Measurements from ENCODE around the gene CYP1A2. TPM values are rescaled to one million over a fixed set of nuclear protein-coding genes. Genes with fewer than 3 reads are reported as not detected.

The CYP1A2 gene
- total RNA-seq, 2 experiments from 2014 or later: not detected

DNA sequence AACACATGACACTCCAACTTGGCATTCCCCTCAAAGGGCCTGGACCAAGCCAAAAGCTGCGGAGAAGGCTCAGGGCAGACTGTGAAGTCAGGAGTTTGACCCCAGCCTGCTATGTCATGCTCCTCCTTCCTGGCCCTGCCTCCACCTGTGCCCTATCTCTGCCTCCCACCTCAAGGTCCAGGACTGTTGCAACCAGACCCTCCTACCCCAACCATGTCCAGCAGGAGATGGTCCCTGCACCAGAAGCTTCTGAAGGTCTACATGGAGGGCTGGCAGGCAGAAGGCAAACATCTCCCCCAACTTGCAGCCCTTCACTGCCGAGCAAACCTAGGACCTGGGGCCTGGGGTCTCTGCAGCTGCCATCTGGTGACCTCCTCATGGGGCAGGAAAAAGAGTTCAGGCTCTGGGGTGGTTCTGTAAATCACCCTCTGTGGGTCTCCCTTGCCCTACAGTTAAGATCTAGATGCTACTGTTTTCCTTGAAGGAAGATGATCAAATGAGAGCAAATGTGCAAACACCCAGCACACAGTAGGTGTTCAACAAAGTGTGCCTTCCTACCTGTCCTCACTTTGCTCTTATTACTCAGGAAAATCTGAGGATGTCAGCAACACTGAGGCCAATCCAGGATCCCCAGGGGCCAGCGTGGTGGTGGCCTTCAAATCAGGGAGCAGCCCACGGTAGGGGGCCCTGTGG is 21.7 kb downstream of the CYP1A2 start:
- TF ChIP-seq, protein P1, sequence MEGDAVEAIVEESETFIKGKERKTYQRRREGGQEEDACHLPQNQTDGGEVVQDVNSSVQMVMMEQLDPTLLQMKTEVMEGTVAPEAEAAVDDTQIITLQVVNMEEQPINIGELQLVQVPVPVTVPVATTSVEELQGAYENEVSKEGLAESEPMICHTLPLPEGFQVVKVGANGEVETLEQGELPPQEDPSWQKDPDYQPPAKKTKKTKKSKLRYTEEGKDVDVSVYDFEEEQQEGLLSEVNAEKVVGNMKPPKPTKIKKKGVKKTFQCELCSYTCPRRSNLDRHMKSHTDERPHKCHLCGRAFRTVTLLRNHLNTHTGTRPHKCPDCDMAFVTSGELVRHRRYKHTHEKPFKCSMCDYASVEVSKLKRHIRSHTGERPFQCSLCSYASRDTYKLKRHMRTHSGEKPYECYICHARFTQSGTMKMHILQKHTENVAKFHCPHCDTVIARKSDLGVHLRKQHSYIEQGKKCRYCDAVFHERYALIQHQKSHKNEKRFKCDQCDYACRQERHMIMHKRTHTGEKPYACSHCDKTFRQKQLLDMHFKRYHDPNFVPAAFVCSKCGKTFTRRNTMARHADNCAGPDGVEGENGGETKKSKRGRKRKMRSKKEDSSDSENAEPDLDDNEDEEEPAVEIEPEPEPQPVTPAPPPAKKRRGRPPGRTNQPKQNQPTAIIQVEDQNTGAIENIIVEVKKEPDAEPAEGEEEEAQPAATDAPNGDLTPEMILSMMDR (IDR thresholded peaks at IDR 0.05): no peak
- POLR2A ChIA-PET: interaction anchor here (0.7 to 21.2 kb wide), 10 partner anchors 10 to 398 kb away, joined by 4 to 410 read pairs (median 8); partner anchors contain the start of gene CSK
- CTCF ChIA-PET: interaction anchor here (0.5 to 30.3 kb wide), 55 partner anchors 8 to 401 kb away, joined by 3 to 1327 read pairs (median 5); partner anchors contain the start of genes CLK3, CSK, CYP1A1 and CYP1A2
- H3K4me1 Mint-ChIP-seq (ENCODE audit: low read depth): peaks cover 34% of the 10 kb centered on the region
- no peaks in the 10 kb centered on the region for H3K9me3 Mint-ChIP-seq
- DNase-seq (no peak), ATAC-seq (no peak)
- intact Hi-C loops (cut with micrococcal nuclease): loop anchor here (2.0 kb wide), 1 partner anchor 30 kb away; no protein-coding TSS in a partner anchor
- no peak overlapping the region for H3K4me3 Mint-ChIP-seq
- H3K27ac Mint-ChIP-seq: no peak overlapping the region
- H3K27me3 Mint-ChIP-seq: no peaks in the 10 kb centered on the region
- H3K36me3 Mint-ChIP-seq (ENCODE audit: low read depth): no peaks in the 10 kb centered on the region

DNA sequence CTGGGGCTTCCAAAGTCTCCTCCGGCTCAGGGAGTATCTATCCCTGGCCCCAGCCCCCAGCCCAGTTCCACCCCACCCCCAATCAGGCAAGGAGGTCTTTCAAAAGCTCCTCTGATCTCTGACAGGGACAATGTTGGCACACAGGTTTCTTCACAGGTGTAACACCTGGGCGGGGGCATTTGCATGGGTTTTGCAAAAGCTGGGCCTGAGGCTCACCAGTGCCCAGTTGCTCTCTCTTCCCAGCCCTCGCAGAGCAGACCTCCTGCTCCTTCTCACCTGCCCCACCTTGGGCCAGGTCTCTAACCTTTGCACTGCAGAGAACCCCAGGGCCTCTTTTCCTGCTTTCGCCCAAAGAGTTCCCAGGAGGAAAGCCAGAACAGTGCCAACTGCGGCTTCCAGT is 24.7 kb downstream of the CYP1A2 start:
- TF ChIP-seq, protein P1 (IDR thresholded peaks at IDR 0.05): no peak
- H3K27me3 Mint-ChIP-seq: no peaks in the 10 kb centered on the region
- no peaks in the 10 kb centered on the region for H3K9me3 Mint-ChIP-seq
- H3K4me1 Mint-ChIP-seq (ENCODE audit: low read depth): peaks cover 63% of the 10 kb centered on the region
- H3K4me3 Mint-ChIP-seq: no peak overlapping the region
- intact Hi-C loops (cut with micrococcal nuclease): no loop called here
- no peak overlapping the region for H3K27ac Mint-ChIP-seq
- DNase-seq (no peak), ATAC-seq (no peak)
- ChIA-PET CTCF (interaction anchor here (1.3 to 30.3 kb wide), 10 partner anchors 11 to 181 kb away, joined by 3 to 1327 read pairs (median 58); partner anchors contain the start of genes CSK and ULK3), POLR2A (interaction anchor here (1.0 to 21.2 kb wide), 3 partner anchors 17 to 32 kb away, joined by 3 to 410 read pairs (median 31); no protein-coding TSS in a partner anchor)
- no peaks in the 10 kb centered on the region for H3K36me3 Mint-ChIP-seq (ENCODE audit: low read depth)

DNA sequence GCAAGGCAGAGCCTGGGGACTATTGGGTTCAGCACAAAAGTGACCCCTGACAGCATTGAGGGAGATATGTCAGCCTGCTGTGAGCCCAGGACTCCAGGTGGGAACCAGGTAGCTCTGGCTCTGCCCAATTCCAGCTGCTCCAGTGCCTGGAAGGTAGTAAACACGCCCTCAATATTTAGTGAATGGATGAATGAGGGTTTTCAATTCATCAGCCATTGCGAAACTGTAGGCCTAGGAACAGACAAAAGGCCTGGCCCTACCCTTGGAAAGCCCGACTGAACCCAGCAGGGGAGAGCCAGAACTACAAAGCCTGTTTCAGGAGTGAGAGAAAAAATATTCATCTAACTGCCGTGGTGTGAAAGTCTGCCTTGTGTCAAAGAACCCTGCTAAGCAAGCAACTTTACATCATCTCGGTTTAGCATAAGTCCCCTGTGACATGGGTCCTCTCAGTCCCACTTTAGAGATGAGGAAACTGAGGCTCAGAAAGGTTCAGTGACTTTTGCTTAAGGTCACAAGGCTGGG is 25.1 kb downstream of the CYP1A2 start:
- POLR2A ChIA-PET: interaction anchor here (5.9 to 21.2 kb wide), 2 partner anchors 17 to 27 kb away, joined by 31 to 410 read pairs; no protein-coding TSS in a partner anchor
- ATAC-seq (no peak), DNase-seq (no peak)
- Mint-ChIP-seq H3K9me3 (no peaks in the 10 kb centered on the region), H3K27ac (peak overlapping the region; percentile 38), H3K36me3 (ENCODE audit: low read depth) (peaks cover 3% of the 10 kb centered on the region), H3K27me3 (no peaks in the 10 kb centered on the region), H3K4me1 (ENCODE audit: low read depth) (peaks cover 64% of the 10 kb centered on the region), H3K4me3 (no peak overlapping the region)
- TF ChIP-seq, protein P1 (IDR thresholded peaks at IDR 0.05): no peak
- intact Hi-C loops (cut with micrococcal nuclease): no loop called here
- CTCF ChIA-PET: interaction anchor here (1.3 to 30.3 kb wide), 6 partner anchors 15 to 180 kb away, joined by 3 to 1327 read pairs (median 81); partner anchors contain the start of gene CSK

DNA sequence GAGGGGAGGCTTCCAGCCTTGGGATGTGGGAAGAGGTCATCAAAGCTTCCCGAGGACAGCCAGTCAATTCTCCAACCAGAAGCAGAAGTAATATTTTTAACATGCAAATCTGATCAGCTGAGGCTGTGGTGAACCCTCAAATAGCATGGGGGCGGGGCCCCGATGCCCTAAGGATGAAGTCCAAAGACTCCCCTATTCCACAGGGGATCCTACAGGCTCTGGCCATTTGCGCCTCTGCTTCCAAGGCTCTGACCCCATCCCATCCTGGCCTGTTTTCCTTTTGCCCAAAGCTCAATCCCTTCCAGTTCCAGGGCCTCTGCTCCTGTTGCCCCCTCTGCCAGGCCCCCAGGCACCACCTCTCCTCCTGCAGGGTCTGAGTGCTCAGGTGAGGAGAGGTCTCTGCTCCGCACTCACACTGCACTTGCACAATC is 26.5 kb downstream of the CYP1A2 start:
- intact Hi-C loops (cut with micrococcal nuclease): no loop called here
- H3K9me3 Mint-ChIP-seq: no peaks in the 10 kb centered on the region
- ChIA-PET CTCF (interaction anchor here (0.7 to 30.3 kb wide), 5 partner anchors 13 to 149 kb away, joined by 3 to 1327 read pairs (median 83); partner anchors contain the start of gene CSK), POLR2A (interaction anchor here (21.2 kb wide), 1 partner anchor 16 kb away, joined by 410 read pairs; no protein-coding TSS in a partner anchor)
- TF ChIP-seq, protein P1 (IDR thresholded peaks at IDR 0.05): no peak
- H3K4me1 Mint-ChIP-seq (ENCODE audit: low read depth): peaks cover 76% of the 10 kb centered on the region
- H3K27me3 Mint-ChIP-seq: no peaks in the 10 kb centered on the region
- H3K27ac Mint-ChIP-seq: peak overlapping the region; percentile 98
- peaks cover 5% of the 10 kb centered on the region for H3K36me3 Mint-ChIP-seq (ENCODE audit: low read depth)
- no peak overlapping the region for H3K4me3 Mint-ChIP-seq
- DNase-seq: no peak
- no peak for ATAC-seq

Data from activated CD8-positive, alpha-beta T cell treated with anti-CD3 and anti-CD28 coated beads for 36 hours (primary cell).